ENCODE results near the gene ARHGAP44. TPM values are rescaled to one million over a fixed set of nuclear protein-coding genes. Genes with fewer than 3 reads are reported as not detected.

ARHGAP44 gene
- total and polyA plus RNA-seq, 2 of the 4 experiments (the other 2 are of a cell fraction), result 0.54 to 1.0 TPM

DNA sequence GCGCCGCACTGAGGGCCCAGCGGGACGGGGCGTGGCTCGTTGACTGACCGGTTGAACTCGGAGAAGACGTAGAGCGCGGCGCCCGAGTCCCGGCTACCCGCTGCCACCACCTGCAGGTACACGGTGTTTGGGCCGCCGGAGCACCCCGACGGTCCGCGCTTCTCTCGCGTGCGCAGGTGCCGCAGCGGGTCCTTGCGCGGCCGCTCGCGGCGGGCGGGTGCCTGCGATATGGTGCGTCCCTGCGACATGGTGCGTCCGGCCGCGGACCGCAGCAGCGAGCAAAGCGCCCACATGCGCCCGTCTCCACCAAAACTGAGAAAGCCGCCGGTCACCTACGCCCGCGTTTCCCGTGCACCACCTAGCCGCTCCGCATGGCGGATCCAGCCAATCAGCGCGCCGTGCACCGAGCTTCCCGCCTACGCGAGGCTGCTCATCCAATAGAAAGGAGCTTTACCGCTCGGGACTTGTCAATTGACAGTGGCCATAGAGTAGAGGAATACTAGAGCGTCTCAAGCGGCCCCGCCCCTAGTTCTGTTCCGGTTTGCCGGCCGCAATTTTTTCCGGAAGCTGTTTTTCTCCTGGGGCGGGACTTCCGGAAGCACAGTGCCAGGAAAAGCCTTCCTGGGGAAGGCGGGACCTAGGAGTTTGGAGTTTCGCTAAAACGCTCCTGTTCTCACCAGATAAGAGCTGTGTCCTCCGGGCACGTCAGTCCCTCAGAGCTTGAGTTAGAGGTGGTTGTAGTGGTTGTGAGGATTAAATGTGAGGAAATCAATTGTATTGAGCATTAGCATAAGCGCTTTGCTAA, 228.6 kb downstream of the ARHGAP44 start, which contains the start of gene ELAC2:
ELAC2 (minus strand) TSS at position 373 of the 805 bp plus-strand sequence; CDS start at position 293, 80 bp downstream.
- H3K18ac ChIP-seq (ENCODE audit: low read depth, low read length), result peak within 1 kb of the TSS; percentile 71; the same call in 1 of the 2 replicates
- H2AFZ ChIP-seq (replicated peaks; ENCODE audit: low read length, poor library complexity), result peak within 1 kb of the TSS; percentile 97
- 1% methylated on average over 32 of the region's 79 CpGs; no CpG with 5 or more reads in 1 of the 2 experiments for WGBS, 2 experiments (ENCODE audit: extremely low coverage in 2 of 2, insufficient read length in 1 of 2)
- no peak within 1 kb of the TSS; the same call in 1 of the 2 replicates for H2AK5ac ChIP-seq (ENCODE audit: low read depth, low read length)
- H3K9ac ChIP-seq (ENCODE audit: low read depth, low read length), result peak within 1 kb of the TSS; percentile 83
- peak within 1 kb of the TSS; percentile 87 for H2BK5ac ChIP-seq (ENCODE audit: low read depth, low read length, poor library complexity, severe bottlenecking)
- H3K23ac ChIP-seq (ENCODE audit: low read depth, low read length), result peak within 1 kb of the TSS; percentile 95
- H3K4me2 ChIP-seq (ENCODE audit: low read depth, low read length), result peak within 1 kb of the TSS; percentile 99
- no peaks in the 10 kb centered on the region for H3K4me1 ChIP-seq (ENCODE audit: control insufficient read depth, insufficient read depth, low read length)
- TF ChIP-seq, protein P1, sequence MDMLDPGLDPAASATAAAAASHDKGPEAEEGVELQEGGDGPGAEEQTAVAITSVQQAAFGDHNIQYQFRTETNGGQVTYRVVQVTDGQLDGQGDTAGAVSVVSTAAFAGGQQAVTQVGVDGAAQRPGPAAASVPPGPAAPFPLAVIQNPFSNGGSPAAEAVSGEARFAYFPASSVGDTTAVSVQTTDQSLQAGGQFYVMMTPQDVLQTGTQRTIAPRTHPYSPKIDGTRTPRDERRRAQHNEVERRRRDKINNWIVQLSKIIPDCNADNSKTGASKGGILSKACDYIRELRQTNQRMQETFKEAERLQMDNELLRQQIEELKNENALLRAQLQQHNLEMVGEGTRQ (IDR thresholded peaks at IDR 0.05; ENCODE audit: low read depth, low read length), result peak; percentile 83
- TF ChIP-seq CHD1 (IDR thresholded peaks at IDR 0.05; ENCODE audit: low read depth, low read length), result peak; percentile 84; the same call in 1 of the 2 replicates
- peak; percentile 86 for TF ChIP-seq POLR2A (IDR thresholded peaks at IDR 0.05; ENCODE audit: low read depth, low read length)
- no peak for TF ChIP-seq CEBPB (IDR thresholded peaks at IDR 0.05; ENCODE audit: low read depth, low read length)
- TF ChIP-seq, protein P2, sequence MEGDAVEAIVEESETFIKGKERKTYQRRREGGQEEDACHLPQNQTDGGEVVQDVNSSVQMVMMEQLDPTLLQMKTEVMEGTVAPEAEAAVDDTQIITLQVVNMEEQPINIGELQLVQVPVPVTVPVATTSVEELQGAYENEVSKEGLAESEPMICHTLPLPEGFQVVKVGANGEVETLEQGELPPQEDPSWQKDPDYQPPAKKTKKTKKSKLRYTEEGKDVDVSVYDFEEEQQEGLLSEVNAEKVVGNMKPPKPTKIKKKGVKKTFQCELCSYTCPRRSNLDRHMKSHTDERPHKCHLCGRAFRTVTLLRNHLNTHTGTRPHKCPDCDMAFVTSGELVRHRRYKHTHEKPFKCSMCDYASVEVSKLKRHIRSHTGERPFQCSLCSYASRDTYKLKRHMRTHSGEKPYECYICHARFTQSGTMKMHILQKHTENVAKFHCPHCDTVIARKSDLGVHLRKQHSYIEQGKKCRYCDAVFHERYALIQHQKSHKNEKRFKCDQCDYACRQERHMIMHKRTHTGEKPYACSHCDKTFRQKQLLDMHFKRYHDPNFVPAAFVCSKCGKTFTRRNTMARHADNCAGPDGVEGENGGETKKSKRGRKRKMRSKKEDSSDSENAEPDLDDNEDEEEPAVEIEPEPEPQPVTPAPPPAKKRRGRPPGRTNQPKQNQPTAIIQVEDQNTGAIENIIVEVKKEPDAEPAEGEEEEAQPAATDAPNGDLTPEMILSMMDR (conservative IDR thresholded peaks at IDR 0.05; ENCODE audit: low read depth, low read length), result no peak
- TF ChIP-seq BHLHE40 (IDR thresholded peaks at IDR 0.05; ENCODE audit: low read depth, low read length), result peak; percentile 55
- no peak for TF ChIP-seq RFX5 (IDR thresholded peaks at IDR 0.05; ENCODE audit: low read depth, low read length)
- peak; percentile 13 for TF ChIP-seq RCOR1 (IDR thresholded peaks at IDR 0.05; ENCODE audit: insufficient replicate concordance, low read length)
- peak; percentile 82; the same call in 1 of the 2 replicates for TF ChIP-seq MXI1 (IDR thresholded peaks at IDR 0.05; ENCODE audit: borderline replicate concordance, low read depth, low read length)
- ChIA-PET CTCF (interaction anchor here (2.5 kb wide), 1 partner anchor 13 kb away, joined by 16 read pairs; no protein-coding TSS in a partner anchor), POLR2A (ENCODE audit: unreplicated experiment) (interaction anchor here (0.6 kb wide), 2 partner anchors 31 kb away, joined by 3 read pairs; no protein-coding TSS in a partner anchor)
- H4K8ac ChIP-seq (ENCODE audit: low read depth in 2 of 2, low read length in 2 of 2), result peak within 1 kb of the TSS; percentile 70 to 90
- peak within 1 kb of the TSS; percentile 68 for H3K4me3 ChIP-seq (ENCODE audit: insufficient read depth, low read depth, low read length)
- H3K9me1 ChIP-seq (ENCODE audit: insufficient read depth, low read length), result no peaks in the 10 kb centered on the region
- H4K91ac ChIP-seq (ENCODE audit: insufficient read depth, low read depth, low read length), result peak within 1 kb of the TSS; percentile 73
- H2BK15ac ChIP-seq (ENCODE audit: low read depth, low read length), result no peak within 1 kb of the TSS; the same call in 2 of the 3 replicates
- H2AK9ac ChIP-seq (replicated peaks; ENCODE audit: low read depth, low read length, poor library complexity), result peak within 1 kb of the TSS; percentile 95
- H3K14ac ChIP-seq (replicated peaks; ENCODE audit: low read depth, low read length), result peak within 1 kb of the TSS; percentile 94
- ATAC-seq (ENCODE audit: low read depth), result peak; percentile 99
- peak within 1 kb of the TSS; percentile 95 for H3K56ac ChIP-seq (ENCODE audit: extremely low read depth, insufficient read depth, low read length)
- H3K9me3 ChIP-seq (ENCODE audit: control insufficient read depth, insufficient read depth, low read length), result no peaks in the 10 kb centered on the region
- dilution Hi-C loops (cut with HindIII; ENCODE audit: low sequenced_read_pairs, unreplicated experiment) (no loop called here), in situ Hi-C loops (cut with MboI; ENCODE audit: low sequenced_read_pairs) (loop anchor here (25.0 kb wide), 1 partner anchor 506 kb away; no protein-coding TSS in a partner anchor), intact Hi-C loops (cut with micrococcal nuclease) (no loop called here)
- H4K5ac ChIP-seq (ENCODE audit: low read depth, low read length), result peak within 1 kb of the TSS; percentile 91
- peak within 1 kb of the TSS; percentile 40; the same call in 1 of the 2 replicates for H2BK120ac ChIP-seq (ENCODE audit: low read depth, low read length)
- H3K4ac ChIP-seq (ENCODE audit: low read depth, low read length), result peak within 1 kb of the TSS; percentile 89
- H2BK20ac ChIP-seq (ENCODE audit: low read depth, low read length), result no peak within 1 kb of the TSS; the same call in 1 of the 2 replicates
- peaks cover 19 to 20% of the 10 kb centered on the region in 2 experiments for H3K79me1 ChIP-seq (ENCODE audit: low read depth in 1 of 2, low read length in 2 of 2)
- H4K20me1 ChIP-seq (ENCODE audit: insufficient read depth, low read length), result no peaks in the 10 kb centered on the region
- peaks cover 16% of the 10 kb centered on the region for H3K36me3 ChIP-seq (ENCODE audit: control insufficient read depth, insufficient read depth, low read length)
- no TSS peak for BruUV-seq (replicated peaks)
- DNase-seq, result peak; percentile 99
- H3K27me3 ChIP-seq (ENCODE audit: control insufficient read depth, insufficient read depth, low read length), result no peaks in the 10 kb centered on the region
- peak within 1 kb of the TSS; percentile 58 for H3K27ac ChIP-seq (ENCODE audit: insufficient read depth, low read length)

All from IMR-90 (cell line).